ENCODE measurements around the gene TRPC4. TPM values are rescaled to one million over a fixed set of nuclear protein-coding genes. Genes with fewer than 3 reads are reported as not detected.

TRPC4 gene
- polyA plus RNA-seq, 3 donors: not detected

DNA sequence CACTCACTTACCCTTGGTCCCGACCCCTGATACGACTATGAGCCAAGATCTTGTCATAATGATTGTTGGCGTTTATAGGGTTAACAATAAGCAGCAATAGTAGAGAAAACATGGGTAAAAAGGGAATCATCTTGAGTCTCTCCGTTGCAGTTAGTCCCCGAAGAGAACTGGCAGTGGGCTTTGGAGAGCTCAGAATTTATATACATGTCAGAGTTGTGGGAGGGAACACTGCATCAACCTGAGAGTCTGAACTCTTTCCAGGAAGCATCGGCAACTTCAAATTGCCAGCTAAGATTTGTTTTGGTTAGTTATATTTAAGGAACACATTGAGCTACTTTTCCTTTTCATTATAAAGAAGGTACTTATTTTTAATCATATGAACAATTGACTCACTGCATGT, 271.0 kb downstream of the TRPC4 start, which contains the start of gene POSTN:
Gene POSTN (minus strand): TSS at position 172 of the 400 bp plus-strand sequence. CDS start 42 bp downstream, at position 130.
- H3K9ac ChIP-seq (ENCODE audit: insufficient read depth, low read length, poor library complexity, severe bottlenecking): no peak within 1 kb of the TSS
- H3K27me3 ChIP-seq (ENCODE audit: control insufficient read depth in 2 of 2, insufficient read depth in 2 of 2, low read length in 2 of 2): no peaks in the 10 kb centered on the region
- H3K36me3 ChIP-seq (replicated peaks in 1 of 2; ENCODE audit: control insufficient read depth in 1 of 2, insufficient read depth in 2 of 2, low read length in 2 of 2): no peaks in the 10 kb centered on the region
- 30% methylated on average over 3 of the region's 6 CpGs for WGBS (ENCODE audit: insufficient coverage)
- Mint-ChIP-seq H3K9me3 (no peaks in the 10 kb centered on the region), H3K4me1 (no peaks in the 10 kb centered on the region), H3K36me3 (no peaks in the 10 kb centered on the region), H3K27ac (no peak within 1 kb of the TSS), H3K27me3 (ENCODE audit: low read depth in 3 of 3) (peaks cover 0 to 2% (median under 1%) of the 10 kb centered on the region in 3 donors), H3K4me3 (no peak within 1 kb of the TSS)
- no peaks in the 10 kb centered on the region for H3K79me2 ChIP-seq (ENCODE audit: insufficient read depth, low read length)
- intact Hi-C loops (cut with micrococcal nuclease): no loop called here
- H4K20me1 ChIP-seq (ENCODE audit: insufficient read depth, low read length): no peaks in the 10 kb centered on the region
- no peaks in the 10 kb centered on the region for H3K4me1 ChIP-seq (ENCODE audit: control insufficient read depth in 1 of 2, insufficient read depth in 2 of 2, low read length in 2 of 2)
- DNase-seq: no peak
- H3K9me3 ChIP-seq (replicated peaks in 1 of 2; ENCODE audit: control insufficient read depth in 1 of 2, insufficient read depth in 1 of 2, low read length in 2 of 2): no peaks in the 10 kb centered on the region
- H2AFZ ChIP-seq (ENCODE audit: insufficient read depth, low read depth, low read length, poor library complexity, severe bottlenecking): no peak within 1 kb of the TSS
- no peak within 1 kb of the TSS for H3K4me3 ChIP-seq (replicated peaks in 1 of 3; ENCODE audit: low read depth in 2 of 3, low read length in 3 of 3)
- TF ChIP-seq, protein P1, sequence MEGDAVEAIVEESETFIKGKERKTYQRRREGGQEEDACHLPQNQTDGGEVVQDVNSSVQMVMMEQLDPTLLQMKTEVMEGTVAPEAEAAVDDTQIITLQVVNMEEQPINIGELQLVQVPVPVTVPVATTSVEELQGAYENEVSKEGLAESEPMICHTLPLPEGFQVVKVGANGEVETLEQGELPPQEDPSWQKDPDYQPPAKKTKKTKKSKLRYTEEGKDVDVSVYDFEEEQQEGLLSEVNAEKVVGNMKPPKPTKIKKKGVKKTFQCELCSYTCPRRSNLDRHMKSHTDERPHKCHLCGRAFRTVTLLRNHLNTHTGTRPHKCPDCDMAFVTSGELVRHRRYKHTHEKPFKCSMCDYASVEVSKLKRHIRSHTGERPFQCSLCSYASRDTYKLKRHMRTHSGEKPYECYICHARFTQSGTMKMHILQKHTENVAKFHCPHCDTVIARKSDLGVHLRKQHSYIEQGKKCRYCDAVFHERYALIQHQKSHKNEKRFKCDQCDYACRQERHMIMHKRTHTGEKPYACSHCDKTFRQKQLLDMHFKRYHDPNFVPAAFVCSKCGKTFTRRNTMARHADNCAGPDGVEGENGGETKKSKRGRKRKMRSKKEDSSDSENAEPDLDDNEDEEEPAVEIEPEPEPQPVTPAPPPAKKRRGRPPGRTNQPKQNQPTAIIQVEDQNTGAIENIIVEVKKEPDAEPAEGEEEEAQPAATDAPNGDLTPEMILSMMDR (IDR thresholded peaks at IDR 0.05): no peak
- no peak within 1 kb of the TSS for H3K4me2 ChIP-seq (replicated peaks; ENCODE audit: extremely low read depth, low read length, poor library complexity, severe bottlenecking)
- no peak within 1 kb of the TSS for H3K27ac ChIP-seq (ENCODE audit: low read depth in 1 of 2, low read length in 2 of 2)

DNA sequence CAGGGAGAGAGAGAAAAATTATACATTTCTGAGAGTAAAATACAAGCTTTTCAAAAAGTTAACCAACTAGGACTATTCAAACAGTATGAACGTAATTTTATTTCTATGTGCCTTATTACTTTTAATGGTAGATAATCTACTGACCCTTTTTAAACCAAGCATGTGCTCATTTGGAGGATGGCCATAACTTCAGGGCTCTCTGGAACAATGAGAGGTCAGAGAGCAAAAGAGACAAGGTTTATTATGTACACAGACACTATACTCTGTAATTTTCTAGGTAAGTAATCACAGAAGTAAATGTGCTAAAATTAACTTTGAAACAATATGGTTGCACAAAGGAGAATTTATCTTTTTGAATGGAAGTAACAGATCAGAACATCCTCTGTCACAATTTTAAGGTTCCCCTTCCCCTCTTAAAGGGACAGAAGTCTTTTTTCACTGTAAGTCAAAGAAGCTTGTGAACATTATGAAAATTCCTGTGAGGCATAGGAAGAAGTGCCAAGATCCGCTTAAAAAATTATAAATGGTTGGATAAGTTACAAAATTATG, 272.0 kb downstream of the TRPC4 start:
- Histone ChIP-seq H4K20me1 (ENCODE audit: insufficient read depth, low read length) (no peaks in the 10 kb centered on the region), H3K9me3 (replicated peaks in 1 of 2; ENCODE audit: control insufficient read depth in 1 of 2, insufficient read depth in 1 of 2, low read length in 2 of 2) (no peaks in the 10 kb centered on the region), H3K4me2 (replicated peaks; ENCODE audit: extremely low read depth, low read length, poor library complexity, severe bottlenecking) (no peak overlapping the region), H3K79me2 (ENCODE audit: insufficient read depth, low read length) (no peaks in the 10 kb centered on the region), H3K9ac (ENCODE audit: insufficient read depth, low read length, poor library complexity, severe bottlenecking) (no peak overlapping the region), H3K4me3 (replicated peaks in 1 of 3; ENCODE audit: low read depth in 2 of 3, low read length in 3 of 3) (no peak overlapping the region), H3K36me3 (replicated peaks in 1 of 2; ENCODE audit: control insufficient read depth in 1 of 2, insufficient read depth in 2 of 2, low read length in 2 of 2) (no peaks in the 10 kb centered on the region), H3K27ac (ENCODE audit: low read depth in 1 of 2, low read length in 2 of 2) (no peak overlapping the region), H3K4me1 (ENCODE audit: control insufficient read depth in 1 of 2, insufficient read depth in 2 of 2, low read length in 2 of 2) (no peaks in the 10 kb centered on the region), H3K27me3 (ENCODE audit: control insufficient read depth in 2 of 2, insufficient read depth in 2 of 2, low read length in 2 of 2) (no peaks in the 10 kb centered on the region), H2AFZ (ENCODE audit: insufficient read depth, low read depth, low read length, poor library complexity, severe bottlenecking) (no peak overlapping the region)
- no peaks in the 10 kb centered on the region for H3K9me3 Mint-ChIP-seq
- no peak overlapping the region for H3K27ac Mint-ChIP-seq
- no peaks in the 10 kb centered on the region for H3K36me3 Mint-ChIP-seq
- H3K4me3 Mint-ChIP-seq: no peak overlapping the region
- intact Hi-C loops (cut with micrococcal nuclease): no loop called here
- H3K4me1 Mint-ChIP-seq: no peaks in the 10 kb centered on the region
- no peak for DNase-seq
- no CpG with 5 or more reads among the region's 2 CpGs for WGBS (ENCODE audit: insufficient coverage)
- peaks cover 0 to 2% (median 0%) of the 10 kb centered on the region in 3 donors for H3K27me3 Mint-ChIP-seq (ENCODE audit: low read depth in 3 of 3)
- TF ChIP-seq, protein P1 (IDR thresholded peaks at IDR 0.05): no peak

Data from CD14-positive monocyte (primary cell).